ENCODE results near the gene TFEB.

The TFEB gene

DNA sequence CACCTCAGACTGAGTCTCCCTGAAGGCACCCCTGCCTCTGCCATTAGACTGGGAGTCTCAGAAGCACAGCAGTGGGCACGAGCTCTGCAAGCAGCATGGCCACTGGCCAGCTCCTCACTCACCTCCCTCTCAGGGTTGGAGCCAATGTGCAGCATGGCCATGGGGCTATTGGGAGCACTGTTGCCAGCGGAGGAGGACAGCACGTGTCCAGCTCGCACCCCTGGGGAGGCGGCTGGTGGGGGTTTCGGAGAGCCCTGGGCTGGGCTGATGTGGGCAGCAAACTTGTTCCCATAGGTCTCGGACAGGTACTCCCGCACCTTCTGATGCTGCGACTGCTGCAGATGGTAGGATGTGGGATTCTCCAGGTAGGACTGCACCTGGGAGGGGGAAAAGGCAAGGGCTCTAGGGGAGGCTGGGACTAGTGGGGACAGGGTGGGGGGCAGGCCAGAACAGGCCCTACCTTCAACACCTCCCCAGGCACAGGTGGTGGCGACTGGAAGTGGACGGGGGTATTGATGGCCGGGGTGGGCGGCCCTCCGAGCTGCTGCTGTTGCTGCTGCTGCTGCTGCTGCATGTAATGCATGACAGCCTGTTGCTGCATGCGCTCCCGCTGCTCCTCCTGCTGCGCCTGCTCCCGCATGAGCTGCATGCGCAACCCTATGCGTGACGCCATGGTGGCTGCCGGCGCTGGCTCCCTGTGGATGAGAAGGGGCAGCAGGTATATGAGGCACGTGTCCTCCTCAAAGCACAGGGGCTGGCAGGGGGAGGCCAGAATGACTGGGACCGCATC is 44.7 kb downstream of the TFEB start:
- no peak for DNase-seq (ENCODE audit: low spot score)

DNA sequence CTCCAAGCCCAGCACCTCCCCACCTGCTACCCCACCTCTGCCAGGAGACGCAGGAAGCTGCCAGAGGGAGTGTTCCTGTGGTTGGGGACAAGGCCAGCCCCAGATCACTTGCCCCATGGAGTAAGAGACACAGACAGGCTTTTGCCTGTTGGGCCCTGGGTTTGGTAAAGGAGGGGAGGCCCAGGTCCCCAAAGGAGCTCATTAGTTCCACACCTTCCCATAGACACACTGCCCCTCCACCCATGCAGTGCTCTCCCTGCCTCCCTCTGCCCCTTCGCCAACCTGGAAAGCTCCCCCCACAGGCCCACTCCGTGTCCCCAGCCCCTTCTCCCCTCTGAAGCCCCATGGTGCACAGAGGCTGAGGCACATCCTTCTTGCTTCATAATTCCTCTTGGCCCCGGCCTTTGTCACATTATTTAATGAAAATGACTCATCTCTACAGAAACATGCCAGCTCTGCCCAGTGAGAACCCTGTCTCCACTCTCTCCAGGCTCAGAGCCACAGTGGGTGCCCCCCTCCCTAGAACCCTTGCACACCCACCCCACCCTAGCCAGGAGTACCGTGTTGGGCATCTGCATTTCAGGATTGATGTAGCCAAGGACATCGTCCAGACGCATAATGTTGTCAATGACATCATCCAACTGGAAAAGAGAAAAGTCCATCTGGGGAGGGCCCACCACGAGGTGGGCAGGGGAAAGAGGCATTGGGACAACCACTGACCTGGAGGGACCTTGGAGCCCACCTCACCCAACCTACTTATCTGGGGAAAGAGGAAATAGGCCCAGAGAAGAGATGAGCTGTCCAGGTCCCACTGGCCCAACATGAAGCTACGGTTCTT is 46.0 kb downstream of the TFEB start:
- no peak for DNase-seq (ENCODE audit: low spot score)

DNA sequence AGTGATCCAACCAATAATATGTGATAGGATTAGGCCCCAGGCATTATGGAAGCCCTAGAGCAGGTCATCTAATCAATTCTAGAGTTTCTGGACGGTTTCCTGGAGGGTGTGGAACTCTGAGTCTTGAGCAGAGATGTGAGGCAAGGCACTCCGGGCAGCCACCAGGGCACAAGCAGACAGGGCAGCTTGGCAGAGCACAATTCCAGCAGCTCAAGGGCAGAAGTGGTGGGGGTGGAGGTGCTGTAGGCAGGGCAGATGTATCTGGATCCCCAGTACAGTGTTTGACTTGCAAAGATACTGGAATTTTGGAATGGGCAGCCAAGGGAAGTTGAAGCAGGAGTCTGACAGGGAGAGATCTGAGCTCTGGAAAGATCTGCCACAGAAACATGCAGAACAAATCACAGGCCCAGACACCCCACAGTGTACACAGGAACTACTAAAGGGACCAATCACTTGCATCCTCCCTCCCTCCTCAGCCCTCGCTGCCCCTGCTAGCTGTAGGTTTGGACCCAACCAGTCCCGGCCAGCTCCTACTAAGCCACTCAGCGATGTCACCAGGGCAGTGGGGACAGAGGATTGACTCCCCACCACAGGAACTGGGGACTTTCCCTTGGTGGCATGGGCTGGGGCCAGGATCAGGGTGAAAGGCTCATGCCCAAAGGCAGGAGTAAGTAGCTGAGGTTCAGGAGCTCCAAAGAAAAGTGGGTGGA is 47.0 kb downstream of the TFEB start:
- DNase-seq (ENCODE audit: low spot score) = no peak

DNA sequence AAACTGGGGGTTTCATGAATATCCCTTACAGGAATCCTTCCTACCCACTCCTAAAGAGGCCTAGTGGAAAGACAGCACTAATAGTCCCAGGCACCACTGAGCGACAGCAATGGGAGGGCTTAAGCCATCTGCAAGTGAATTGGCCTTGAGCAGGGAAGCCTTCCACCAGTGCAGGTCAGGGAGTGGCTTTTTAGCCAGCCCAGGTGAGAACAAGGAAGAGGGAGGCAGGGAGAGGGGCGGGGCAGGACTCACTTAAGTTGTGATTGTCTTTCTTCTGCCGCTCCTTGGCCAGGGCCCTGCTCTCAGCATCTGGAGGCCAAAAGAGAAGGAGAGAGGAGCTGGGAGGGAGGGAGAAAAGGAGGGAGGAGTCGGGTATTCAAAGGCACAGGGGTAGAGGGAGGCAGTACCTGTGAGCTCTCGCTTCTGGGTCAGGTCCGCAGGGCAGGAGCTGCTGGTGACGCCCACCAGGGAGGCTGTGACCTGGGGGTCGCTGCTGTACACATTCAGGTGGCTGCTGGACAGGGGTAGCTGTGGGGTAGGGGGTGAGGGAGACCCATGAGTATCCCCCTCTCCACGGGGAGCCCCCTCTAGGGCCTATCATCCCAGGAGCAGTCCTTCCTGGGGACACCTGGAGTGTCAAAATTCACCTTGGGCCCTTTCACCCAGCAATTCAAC is 47.8 kb downstream of the TFEB start:
- DNase-seq (ENCODE audit: low spot score) = no peak

DNA sequence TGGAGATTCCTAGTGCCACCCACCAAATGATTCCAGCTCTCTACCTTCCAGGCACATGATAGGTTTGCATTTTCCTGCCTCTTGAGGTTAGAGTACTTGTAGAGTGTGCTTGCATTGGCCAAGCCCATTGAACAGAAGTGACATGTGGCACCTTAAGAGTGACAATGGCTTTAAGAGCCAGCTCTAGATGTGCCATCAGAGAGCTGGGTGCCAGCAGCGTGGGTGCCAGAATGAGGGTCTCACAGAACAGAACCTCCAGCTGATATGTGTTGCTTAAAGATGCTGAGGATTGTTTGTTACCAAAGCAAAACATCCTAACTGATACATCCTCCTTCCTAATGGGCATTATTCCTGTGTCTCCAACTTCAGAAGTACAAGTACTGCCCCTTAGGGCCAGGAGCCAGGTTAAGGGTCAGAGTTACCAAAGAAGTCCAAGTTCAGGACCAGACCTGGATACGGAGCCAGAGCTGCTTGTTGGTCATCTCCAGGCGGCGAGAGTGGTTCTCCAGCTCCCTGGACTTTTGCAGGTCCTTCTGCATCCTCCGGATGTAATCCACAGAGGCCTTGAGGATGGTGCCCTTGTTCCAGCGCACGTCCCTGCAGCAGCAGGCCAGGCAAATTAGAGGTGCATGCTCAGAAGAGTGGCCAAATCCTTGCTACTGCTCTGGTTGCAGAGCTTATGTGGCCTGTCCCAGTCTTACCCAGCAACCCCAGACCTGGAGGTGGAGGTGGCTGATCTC is 49.6 kb downstream of the TFEB start:
- DNase-seq (ENCODE audit: low spot score) = peak; percentile 38

DNA sequence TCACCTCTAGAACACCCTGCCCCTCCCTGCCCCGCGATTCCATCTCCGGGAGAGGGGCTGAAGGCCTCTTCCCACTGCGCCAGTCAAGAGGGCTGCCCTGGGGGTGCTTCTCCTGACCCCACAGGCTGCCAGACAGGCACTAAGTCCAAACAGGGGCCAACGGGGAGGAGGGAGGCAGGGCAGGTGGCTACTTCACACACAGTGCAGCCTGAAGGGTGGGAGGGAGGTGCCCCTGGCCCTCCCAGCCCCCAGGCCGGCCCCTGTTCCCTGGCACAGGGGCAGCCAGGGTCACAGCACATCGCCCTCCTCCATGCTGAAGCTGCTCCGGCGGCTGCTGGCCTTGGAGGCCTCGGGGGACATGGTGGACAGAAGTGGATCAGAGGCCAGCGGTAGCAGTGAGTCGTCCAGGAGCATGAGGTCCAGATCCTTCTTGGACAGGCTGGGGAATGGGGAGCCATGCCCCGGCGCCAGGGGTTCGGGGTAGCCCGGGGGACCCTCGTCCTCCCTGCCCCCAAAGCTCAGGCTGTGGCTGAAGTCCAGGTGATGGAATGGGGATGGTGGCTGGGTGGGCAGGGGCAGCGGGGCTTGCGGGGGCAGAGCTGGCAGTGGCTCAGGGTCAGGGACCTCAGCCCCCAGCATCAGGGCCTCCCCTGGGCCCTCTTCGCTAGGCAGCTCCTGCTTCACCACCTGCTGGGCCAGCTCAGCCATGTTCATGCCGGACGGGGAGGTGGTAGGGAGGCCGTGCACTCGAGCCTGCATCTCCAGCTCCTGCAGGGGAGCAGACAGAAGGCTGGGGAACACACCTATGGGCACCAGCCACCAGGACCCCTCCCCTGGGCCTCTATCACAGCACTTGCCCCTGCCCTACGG is 50.9 kb downstream of the TFEB start:
- DNase-seq (ENCODE audit: low spot score) = no peak

DNA sequence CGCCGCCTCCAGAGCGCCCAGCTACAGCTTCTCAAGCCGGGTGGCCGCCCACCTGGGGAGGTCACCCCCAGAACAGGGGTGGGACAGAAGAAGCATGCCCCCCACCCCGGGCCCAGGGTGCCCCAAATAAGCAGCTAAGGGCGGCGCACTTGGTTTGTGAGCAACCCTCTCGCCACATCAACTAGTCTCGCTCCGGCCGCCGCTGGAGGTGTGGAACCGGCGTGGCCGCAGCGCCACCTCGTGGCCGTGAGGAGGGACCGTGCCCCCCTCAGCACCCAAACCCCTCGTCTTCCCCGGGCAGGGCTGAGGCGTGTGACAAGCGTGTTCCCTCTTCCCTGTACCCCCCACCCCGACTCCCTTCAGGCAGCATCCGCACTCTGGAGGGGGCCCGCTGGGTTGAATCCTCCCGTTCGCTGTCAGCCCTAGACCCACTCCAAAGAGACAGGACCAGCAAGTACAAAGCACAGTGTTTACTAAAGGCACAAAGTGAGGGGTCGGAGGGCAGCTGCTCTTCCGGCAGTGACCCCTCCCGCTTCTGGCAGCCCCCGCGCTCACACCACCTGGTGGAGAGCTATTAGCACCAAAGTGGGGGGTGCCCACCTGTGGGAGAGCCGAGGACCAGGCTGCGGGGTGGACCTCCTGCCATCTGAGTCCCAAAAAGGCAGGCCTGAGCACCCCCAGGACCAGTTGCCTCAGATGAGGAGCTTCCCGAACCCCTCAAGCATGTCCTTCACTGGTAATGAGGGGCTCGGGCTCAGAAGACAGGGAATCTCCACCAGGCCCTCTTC is 51.7 kb downstream of the TFEB start:
- peak; percentile 92 for DNase-seq (ENCODE audit: low spot score)

DNA sequence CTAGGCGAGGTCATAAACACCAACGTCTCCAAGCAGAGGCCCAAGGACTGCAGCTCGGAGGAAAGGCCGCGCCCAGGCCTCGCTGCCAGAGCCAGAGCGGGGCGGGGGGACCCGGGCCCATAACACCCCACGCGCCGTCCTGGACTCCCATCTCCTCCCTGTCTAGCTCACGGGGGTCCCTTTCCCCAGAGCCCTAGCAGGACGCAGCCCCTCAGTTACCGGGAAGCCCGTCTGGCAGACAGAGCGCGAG is 52.2 kb downstream of the TFEB start:
- DNase-seq (ENCODE audit: low spot score) = no peak

DNA sequence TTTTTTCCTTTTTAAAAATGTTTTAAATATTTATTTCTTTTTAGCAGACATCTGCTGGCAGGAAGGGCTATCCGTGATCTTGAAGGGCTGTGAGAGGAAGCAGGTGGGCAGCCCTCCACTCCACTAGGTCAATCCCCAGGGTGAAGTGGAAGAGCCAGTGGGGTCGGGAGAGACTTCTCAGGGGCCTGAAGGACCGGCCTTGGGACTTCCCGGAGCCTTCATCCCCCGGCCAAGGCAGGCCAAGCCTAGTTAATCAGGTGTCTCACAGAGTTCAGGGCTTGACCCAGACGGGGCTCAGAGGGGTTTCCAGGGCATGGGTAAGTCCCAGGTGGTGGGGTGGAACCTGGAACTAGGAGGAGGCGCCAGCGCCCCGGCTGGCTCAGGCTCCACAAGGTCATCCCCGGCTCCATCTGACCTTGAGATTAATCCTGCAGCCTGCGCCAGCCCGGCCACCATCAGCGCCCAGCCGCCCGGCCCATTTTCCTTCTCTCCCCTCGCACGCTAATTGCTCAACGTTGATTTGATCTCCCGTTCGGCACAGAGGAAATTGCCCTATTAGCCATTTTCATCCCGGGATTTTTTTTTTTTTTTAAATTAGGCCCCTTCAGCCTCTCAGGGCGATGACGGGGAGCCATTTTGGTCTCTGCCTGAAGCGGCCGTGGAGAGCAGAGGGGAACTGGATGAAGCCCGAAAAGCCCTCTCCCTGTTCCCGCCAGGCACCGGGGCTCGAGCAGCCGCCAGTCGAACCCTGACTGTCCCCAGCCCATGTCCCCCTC is 52.7 kb downstream of the TFEB start:
- no peak for DNase-seq (ENCODE audit: low spot score)

DNA sequence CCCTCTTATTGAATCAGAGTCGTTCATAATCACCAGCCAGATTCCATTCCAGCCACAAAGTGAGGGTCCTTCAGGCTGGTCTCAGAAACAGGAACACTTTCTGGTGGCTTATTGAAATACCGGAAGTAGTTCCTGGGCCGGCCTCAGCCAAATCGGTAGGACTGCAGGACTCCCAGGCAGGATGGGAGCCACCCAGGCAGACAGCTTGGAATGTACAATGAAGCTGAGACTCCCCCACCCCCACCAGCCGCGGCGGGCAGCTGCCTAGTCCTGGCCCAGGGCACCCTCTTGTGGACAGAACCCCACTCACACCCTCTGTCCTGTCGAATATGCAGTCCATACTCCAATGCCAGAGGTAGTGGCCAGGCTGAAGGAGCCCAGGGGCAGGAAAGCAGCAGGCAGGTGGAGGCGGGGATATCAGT is 53.3 kb downstream of the TFEB start:
- peak; percentile 92 for DNase-seq (ENCODE audit: low spot score)

DNA sequence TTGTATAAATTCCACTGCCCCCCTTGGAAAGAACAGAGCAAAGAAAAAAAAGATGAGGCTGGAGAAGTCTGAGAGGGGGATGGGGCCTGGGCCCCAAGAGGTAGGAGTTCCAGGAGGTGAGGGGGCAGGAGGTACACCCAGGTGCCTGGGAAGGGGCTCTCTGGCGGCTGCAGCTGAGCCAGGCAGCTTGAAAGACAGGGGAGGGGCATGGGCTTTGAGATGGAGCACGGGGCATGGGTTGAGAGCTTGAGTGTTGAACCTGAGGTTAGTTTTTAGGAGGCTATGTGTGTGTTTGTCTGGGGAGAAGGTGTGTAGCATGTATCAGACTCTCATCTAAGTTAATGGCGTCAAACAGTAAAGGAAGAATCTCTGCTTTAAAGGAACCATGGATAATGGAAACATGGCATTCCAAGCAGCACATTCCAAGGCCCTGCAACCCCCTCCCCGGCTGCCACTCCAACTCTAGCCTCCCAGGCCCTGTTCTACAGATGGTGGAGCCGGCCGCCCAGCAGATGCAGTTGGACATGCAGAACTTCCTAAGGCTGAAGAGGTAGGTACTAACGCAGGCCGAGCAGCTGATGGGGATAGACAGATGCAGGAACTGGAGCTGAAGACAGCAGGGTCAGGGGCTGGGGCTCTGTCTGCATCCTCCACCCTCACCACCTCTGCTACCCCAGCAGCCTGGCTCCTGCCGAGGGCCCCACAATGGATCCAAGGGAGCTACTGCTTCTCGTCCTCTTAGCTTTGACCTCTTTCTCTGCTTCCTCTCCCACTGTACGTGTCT is 55.0 kb downstream of the TFEB start:
- DNase-seq (ENCODE audit: low spot score) = no peak

DNA sequence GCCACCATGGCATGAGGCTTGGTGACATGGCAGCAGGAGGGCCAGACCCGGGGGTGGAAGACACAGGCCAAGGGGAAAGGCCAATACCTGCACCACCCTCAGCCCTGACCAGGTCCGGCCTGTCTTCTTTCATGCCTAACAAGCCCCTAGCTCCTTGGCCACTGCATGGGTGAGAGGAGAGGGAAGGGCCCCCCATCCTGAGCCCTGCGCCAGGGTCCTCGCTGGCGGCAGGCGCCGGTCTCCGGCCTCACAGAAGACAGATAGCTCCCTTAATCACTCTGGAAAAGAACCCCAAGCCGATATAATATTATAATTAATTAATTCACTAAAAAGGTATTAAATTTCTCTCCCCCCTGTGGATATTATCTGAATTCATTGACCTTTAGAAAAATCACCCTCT is 55.7 kb downstream of the TFEB start:
- no peak for DNase-seq (ENCODE audit: low spot score)

DNA sequence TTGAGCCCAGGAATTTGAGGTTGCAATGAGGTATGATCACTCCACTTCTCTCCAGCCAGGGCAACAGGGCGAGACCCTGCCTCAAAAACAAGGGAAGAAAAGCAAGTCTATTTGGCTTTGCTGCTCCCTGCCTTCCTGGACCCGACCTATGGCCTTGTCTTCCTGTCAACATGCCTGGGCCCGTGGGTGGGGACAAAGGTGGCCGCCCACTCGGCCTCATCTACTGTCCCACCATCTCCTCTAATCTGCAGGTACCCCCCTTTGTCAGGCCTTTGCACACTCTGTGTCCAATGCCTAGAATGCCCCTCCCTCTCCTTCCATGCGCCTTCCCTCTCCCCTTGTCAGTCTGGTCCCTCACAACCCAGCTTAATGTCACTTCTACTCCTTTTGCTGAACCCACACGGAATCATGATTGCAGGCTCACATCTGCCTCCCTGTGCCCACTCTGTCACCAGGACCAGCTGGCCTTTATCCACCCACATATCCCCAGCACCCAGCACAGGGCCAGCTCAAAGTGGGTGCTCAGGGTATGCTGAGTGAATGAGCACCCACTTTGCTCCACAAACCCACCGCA is 56.8 kb downstream of the TFEB start:
- DNase-seq (ENCODE audit: low spot score) = no peak

DNA sequence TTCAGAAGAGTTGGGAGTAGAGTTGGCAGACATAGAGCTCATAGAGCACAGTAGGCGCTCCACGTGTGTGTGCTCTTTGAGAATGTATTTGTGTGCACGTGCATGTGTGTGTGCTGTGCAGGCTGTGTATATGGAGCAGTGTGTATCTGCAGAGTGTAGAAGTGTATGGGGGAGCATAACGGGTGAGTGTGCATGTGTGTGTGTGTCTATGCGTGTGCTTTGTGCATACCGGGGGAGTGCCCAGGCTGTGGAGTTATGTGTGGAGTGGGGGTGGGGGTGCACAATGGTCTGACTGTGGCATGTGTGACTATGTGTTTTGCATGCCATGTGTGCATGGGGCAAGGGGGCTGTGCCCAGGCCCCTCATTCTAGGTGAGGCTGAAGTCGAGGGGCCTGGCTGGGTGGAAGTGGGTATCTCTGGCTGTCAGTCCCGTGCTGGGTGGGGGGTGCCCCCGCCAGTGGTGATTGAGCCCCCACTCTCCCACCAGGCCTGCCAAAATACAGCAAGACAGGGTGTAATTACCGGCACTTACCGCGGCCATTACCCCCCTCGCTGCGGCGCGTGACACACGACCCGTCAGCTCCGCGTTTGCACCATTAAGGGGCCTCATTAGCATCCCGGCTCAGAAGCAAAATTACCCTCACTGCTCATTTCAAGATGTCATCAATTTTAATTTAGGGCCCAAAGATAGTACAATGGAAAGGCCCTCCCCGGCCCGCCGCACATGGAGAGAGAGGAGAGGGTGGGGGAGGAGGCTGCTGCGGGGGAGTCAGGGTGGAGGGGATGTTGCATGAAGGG is 58.1 kb downstream of the TFEB start:
- DNase-seq (ENCODE audit: low spot score) = no peak

DNA sequence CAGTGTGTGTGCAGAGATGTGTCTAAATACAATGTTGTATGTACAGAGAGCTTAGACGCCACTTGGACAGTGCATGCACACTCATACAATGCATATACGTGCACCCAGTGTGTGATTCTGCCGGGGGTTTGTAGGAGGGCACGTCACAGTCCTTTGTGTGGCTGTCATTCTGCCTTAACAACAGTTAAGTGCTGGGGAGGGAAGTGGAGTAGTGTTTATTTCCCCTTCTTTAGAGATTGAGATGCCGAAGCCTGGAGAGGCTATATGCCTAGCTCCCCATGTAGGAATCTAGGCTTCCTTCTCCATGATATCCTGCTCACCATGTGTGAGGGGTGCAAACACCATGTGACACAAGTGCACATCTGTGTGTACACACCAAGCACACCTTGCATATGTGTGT is 59.0 kb downstream of the TFEB start:
- no peak for DNase-seq (ENCODE audit: low spot score)

DNA sequence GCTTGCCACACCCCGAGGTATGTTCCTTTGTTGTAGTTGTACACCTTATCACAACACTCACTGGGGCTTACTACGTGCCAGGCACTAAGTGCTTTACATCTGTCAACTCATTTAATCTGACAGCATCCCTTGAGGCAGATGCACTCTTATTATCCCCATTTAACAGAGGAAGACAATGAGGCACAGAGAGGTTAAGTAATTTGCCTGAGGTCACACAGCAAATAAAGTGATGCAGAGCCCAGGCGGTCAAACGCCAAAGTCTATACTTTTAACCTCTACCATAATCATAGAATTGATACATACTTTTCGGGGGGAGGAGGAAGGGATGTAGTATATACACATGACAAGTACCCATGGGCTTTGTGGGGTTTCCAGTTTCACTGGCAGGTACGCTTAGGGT is 59.4 kb downstream of the TFEB start:
- no peak for DNase-seq (ENCODE audit: low spot score)

DNA sequence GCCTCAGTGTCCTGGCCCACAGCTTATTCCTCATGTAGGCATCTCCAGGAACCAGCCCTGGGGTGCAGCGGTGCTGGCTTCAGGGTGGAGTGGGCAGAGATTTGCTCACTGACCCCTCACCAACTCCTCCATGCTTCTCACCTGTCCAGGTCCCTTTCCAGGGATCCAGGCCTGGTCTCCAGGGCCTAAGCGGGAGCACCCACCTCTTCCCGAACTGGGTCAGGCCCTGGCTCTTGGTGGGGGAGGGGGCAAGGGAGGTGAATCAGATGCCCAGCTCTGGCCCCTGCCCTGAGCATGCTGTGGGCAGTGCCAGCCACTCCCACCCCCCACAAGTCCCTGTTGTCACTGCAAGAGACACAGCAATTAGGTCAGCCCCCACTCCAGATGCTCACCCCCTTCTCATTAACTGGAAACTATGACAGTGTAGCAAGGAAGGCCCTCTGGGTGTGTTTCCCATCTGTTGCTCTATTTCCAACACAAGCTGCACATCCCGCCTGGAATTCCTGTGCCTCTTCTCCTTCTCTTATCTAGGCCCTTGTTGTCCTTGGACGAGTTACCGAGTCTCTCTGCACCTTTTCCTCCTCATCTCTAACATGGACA is 60.1 kb downstream of the TFEB start:
- no peak for DNase-seq (ENCODE audit: low spot score)
